ENCODE measurements around the gene DOCK9. TPM values are rescaled to one million over a fixed set of nuclear protein-coding genes. Genes with fewer than 3 reads are reported as not detected.

The DOCK9 gene
- total and polyA plus RNA-seq, 2 donors (not counting 1 experiment from before 2014, with no cell fraction given), result 18.5 to 28.0 TPM

DNA sequence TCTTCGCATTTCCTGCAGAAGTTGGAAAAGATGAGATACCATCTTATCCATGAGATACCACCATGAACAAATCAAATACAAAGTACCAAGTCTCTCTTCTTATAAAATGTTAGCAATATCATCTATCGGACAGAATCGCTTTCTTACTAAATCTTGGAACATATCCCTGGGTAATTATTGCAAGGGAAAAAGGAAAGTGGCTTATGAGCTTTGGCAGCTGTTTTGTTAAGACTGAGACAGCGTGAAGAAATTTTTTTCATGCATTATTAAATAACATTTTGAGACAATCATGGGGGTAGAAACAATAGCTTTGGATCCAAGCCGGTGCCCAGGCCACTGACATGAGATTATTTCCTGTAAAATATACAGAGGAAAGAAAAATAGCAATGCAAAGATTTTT lies 84.5 kb downstream of the DOCK9 start:
- intact Hi-C loops (cut with micrococcal nuclease), result no loop called here
- H3K4me1 Mint-ChIP-seq, result peaks cover 13% of the 10 kb centered on the region
- no peak for ATAC-seq (ENCODE audit: low read depth)
- no peaks in the 10 kb centered on the region for H3K9me3 Mint-ChIP-seq (ENCODE audit: insufficient read depth)
- CTCF ChIA-PET, result no interaction called here
- no CpG with 5 or more reads among the region's 5 CpGs for WGBS (ENCODE audit: insufficient coverage)
- no peak overlapping the region for H3K27ac Mint-ChIP-seq
- TF ChIP-seq, protein P1, sequence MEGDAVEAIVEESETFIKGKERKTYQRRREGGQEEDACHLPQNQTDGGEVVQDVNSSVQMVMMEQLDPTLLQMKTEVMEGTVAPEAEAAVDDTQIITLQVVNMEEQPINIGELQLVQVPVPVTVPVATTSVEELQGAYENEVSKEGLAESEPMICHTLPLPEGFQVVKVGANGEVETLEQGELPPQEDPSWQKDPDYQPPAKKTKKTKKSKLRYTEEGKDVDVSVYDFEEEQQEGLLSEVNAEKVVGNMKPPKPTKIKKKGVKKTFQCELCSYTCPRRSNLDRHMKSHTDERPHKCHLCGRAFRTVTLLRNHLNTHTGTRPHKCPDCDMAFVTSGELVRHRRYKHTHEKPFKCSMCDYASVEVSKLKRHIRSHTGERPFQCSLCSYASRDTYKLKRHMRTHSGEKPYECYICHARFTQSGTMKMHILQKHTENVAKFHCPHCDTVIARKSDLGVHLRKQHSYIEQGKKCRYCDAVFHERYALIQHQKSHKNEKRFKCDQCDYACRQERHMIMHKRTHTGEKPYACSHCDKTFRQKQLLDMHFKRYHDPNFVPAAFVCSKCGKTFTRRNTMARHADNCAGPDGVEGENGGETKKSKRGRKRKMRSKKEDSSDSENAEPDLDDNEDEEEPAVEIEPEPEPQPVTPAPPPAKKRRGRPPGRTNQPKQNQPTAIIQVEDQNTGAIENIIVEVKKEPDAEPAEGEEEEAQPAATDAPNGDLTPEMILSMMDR (IDR thresholded peaks at IDR 0.05), result no peak
- no peak for TF ChIP-seq EZH2 (IDR thresholded peaks at IDR 0.05; ENCODE audit: borderline replicate concordance, insufficient read depth, low read depth, low read length, poor library complexity, severe bottlenecking)
- Histone ChIP-seq H3K4me3 (ENCODE audit: control extremely low read depth in 1 of 5, extremely low read depth in 1 of 5, insufficient read depth in 1 of 5, low read depth in 2 of 5, low read length in 4 of 5) (no peak overlapping the region), H3K79me2 (ENCODE audit: control insufficient read depth, insufficient read depth, low read length) (no peaks in the 10 kb centered on the region), H3K27me3 (replicated peaks in 1 of 4; ENCODE audit: control extremely low read depth in 1 of 4, control insufficient read depth in 3 of 4, insufficient read depth in 4 of 4, low read length in 3 of 4) (no peaks in the 10 kb centered on the region), H3K9me3 (ENCODE audit: control extremely low read depth in 1 of 3, control insufficient read depth in 2 of 3, insufficient read depth in 1 of 3, low read length in 2 of 3) (no peaks in the 10 kb centered on the region), H3K27ac (ENCODE audit: low read length in 2 of 2) (no peak overlapping the region), H3K4me2 (replicated peaks; ENCODE audit: low read depth, low read length, poor library complexity, severe bottlenecking) (no peak overlapping the region), H2AFZ (ENCODE audit: insufficient read depth, low read depth, low read length, poor library complexity, severe bottlenecking) (no peak overlapping the region), H4K20me1 (ENCODE audit: control insufficient read depth, insufficient read depth, low read length, poor library complexity, severe bottlenecking) (no peaks in the 10 kb centered on the region), H3K36me3 (replicated peaks in 1 of 2; ENCODE audit: control extremely low read depth in 1 of 2, control insufficient read depth in 1 of 2, extremely low read depth in 1 of 2, insufficient read depth in 2 of 2, low read length in 1 of 2) (peaks cover 0 to 6% of the 10 kb centered on the region in 2 experiments), H3K9ac (ENCODE audit: low read length) (no peak overlapping the region), H3K4me1 (ENCODE audit: control insufficient read depth in 2 of 2, insufficient read depth in 2 of 2, low read length in 2 of 2) (peaks cover 7 to 16% of the 10 kb centered on the region in 2 donors)
- no peak overlapping the region for H3K4me3 Mint-ChIP-seq
- POLR2A ChIA-PET, result no interaction called here
- DNase-seq, result no peak
- no peaks in the 10 kb centered on the region for H3K27me3 Mint-ChIP-seq

DNA sequence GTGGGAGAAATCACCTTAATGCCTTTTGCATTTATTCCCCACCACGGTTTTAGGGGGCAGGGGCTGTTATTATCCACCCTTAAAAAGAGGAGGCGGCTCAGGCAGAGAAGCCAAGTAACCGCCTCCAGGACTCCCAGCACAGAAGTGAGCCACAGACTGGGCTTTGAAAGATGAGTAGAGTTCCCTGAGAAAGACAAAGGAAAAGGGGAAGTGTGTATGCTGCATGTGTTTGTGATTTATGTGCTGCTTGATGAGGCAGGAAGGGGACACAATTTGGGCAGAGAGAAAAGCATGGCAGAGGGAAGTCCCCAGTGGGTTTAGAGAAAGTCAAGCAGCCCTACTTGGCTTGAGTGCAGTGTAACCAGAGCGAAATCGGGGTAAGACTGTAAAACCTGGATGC lies 85.0 kb downstream of the DOCK9 start:
- Mint-ChIP-seq H3K9me3 (ENCODE audit: insufficient read depth) (no peaks in the 10 kb centered on the region), H3K27me3 (no peaks in the 10 kb centered on the region), H3K4me3 (no peak overlapping the region), H3K27ac (no peak overlapping the region), H3K4me1 (peaks cover 13% of the 10 kb centered on the region)
- ATAC-seq (ENCODE audit: low read depth), result no peak
- no peak overlapping the region for H3K27ac ChIP-seq (ENCODE audit: low read length in 2 of 2)
- ChIA-PET POLR2A (no interaction called here), CTCF (no interaction called here)
- no peak overlapping the region for H3K4me2 ChIP-seq (replicated peaks; ENCODE audit: low read depth, low read length, poor library complexity, severe bottlenecking)
- peaks cover 7 to 16% of the 10 kb centered on the region in 2 donors for H3K4me1 ChIP-seq (ENCODE audit: control insufficient read depth in 2 of 2, insufficient read depth in 2 of 2, low read length in 2 of 2)
- WGBS (ENCODE audit: insufficient coverage), result 45% methylated on average over 2 of the region's 5 CpGs
- no peak overlapping the region for H2AFZ ChIP-seq (ENCODE audit: insufficient read depth, low read depth, low read length, poor library complexity, severe bottlenecking)
- intact Hi-C loops (cut with micrococcal nuclease), result no loop called here
- peak; percentile 15 for DNase-seq
- H3K9ac ChIP-seq (ENCODE audit: low read length), result no peak overlapping the region
- no peaks in the 10 kb centered on the region for H3K9me3 ChIP-seq (ENCODE audit: control extremely low read depth in 1 of 3, control insufficient read depth in 2 of 3, insufficient read depth in 1 of 3, low read length in 2 of 3)
- no peaks in the 10 kb centered on the region for H3K27me3 ChIP-seq (replicated peaks in 1 of 4; ENCODE audit: control extremely low read depth in 1 of 4, control insufficient read depth in 3 of 4, insufficient read depth in 4 of 4, low read length in 3 of 4)
- peaks cover 0 to 4% of the 10 kb centered on the region in 2 experiments for H3K36me3 ChIP-seq (replicated peaks in 1 of 2; ENCODE audit: control extremely low read depth in 1 of 2, control insufficient read depth in 1 of 2, extremely low read depth in 1 of 2, insufficient read depth in 2 of 2, low read length in 1 of 2)
- TF ChIP-seq, protein P1 (IDR thresholded peaks at IDR 0.05), result no peak
- TF ChIP-seq EZH2 (IDR thresholded peaks at IDR 0.05; ENCODE audit: borderline replicate concordance, insufficient read depth, low read depth, low read length, poor library complexity, severe bottlenecking), result no peak
- H4K20me1 ChIP-seq (ENCODE audit: control insufficient read depth, insufficient read depth, low read length, poor library complexity, severe bottlenecking), result no peaks in the 10 kb centered on the region
- H3K4me3 ChIP-seq (ENCODE audit: control extremely low read depth in 1 of 5, extremely low read depth in 1 of 5, insufficient read depth in 1 of 5, low read depth in 2 of 5, low read length in 4 of 5), result no peak overlapping the region
- H3K79me2 ChIP-seq (ENCODE audit: control insufficient read depth, insufficient read depth, low read length), result no peaks in the 10 kb centered on the region
